DOHH2 (cell line): ENCODE results near the gene UBR7.
"Not testable (repeated sequence)": the region's sequence is repeated elsewhere in the genome, so short reads cannot be mapped to it uniquely, and the experiment has no call there.

Source experiments
- EZH2phosphoT487 ChIP-seq: fragments of 200-600 bp; sonication (generic); IDR thresholded peaks from 2 replicates; pipeline ENCODE4 v1.6.1; 2017; ENCODE audit warnings: borderline replicate concordance, mild to moderate bottlenecking, antibody characterized with exemption, low read length, moderate library complexity, mixed read lengths
- TF ChIP-seq, protein P1 (sequence below): fragments of 200-600 bp; sonication (generic); IDR thresholded peaks from one replicate; pipeline ENCODE4 v1.5.1; 2014; ENCODE audit warnings: antibody characterized with exemption, mild to moderate bottlenecking, low read depth, low read length; ENCODE audit not compliant: poor library complexity, severe bottlenecking

DNA sequence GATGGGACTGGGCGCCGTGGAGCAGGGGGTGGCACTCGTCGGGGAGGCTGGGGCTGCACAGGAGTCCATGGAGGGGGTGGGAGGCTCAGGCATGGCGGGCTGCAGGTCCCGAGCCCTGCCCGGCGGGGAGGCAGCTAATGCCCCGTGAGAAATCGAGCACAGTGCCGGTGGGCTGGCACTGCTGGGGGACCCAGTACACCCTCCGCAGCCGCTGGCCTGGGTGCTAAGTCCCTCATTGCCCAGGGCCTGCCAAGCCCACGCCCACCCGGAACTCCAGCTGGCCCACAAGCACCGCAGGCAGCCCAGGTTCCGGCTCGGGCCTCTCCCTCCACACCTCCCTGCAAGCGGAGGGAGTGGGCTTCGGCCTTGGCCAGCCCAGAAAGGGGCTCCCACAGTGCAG lies 36.9 kb upstream of the UBR7 start:
- TF ChIP-seq, protein P1, sequence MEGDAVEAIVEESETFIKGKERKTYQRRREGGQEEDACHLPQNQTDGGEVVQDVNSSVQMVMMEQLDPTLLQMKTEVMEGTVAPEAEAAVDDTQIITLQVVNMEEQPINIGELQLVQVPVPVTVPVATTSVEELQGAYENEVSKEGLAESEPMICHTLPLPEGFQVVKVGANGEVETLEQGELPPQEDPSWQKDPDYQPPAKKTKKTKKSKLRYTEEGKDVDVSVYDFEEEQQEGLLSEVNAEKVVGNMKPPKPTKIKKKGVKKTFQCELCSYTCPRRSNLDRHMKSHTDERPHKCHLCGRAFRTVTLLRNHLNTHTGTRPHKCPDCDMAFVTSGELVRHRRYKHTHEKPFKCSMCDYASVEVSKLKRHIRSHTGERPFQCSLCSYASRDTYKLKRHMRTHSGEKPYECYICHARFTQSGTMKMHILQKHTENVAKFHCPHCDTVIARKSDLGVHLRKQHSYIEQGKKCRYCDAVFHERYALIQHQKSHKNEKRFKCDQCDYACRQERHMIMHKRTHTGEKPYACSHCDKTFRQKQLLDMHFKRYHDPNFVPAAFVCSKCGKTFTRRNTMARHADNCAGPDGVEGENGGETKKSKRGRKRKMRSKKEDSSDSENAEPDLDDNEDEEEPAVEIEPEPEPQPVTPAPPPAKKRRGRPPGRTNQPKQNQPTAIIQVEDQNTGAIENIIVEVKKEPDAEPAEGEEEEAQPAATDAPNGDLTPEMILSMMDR, result not testable (repeated sequence)
- not testable (repeated sequence) for TF ChIP-seq EZH2phosphoT487
